ENCODE results near the gene CATSPERD.
A peak's percentile ranks its signal among the peaks of the same experiment; 100 is the strongest.
"Not testable (repeated sequence)": the region's sequence is repeated elsewhere in the genome, so short reads cannot be mapped to it uniquely, and the experiment has no call there.

The CATSPERD gene

GRCh38 chr19:5698635-5699422 lies 21.6 kb upstream of the CATSPERD start:
- no peak for DNase-seq

GRCh38 chr19:5700455-5701092 lies 19.9 kb upstream of the CATSPERD start:
- DNase-seq, result no peak

GRCh38 chr19:5702053-5702410 lies 18.4 kb upstream of the CATSPERD start:
- not testable (repeated sequence) for DNase-seq

GRCh38 chr19:5703819-5704818 lies 16.3 kb upstream of the CATSPERD start:
- DNase-seq, result no peak

GRCh38 chr19:5705552-5705951 lies 14.9 kb upstream of the CATSPERD start:
- no peak for DNase-seq

GRCh38 chr19:5706876-5707573 lies 13.4 kb upstream of the CATSPERD start:
- DNase-seq, result no peak

- no peak for DNase-seq
Observed at GRCh38 chr19:5707576-5708575, 12.6 kb upstream of the CATSPERD start.

- DNase-seq, result no peak
Observed at GRCh38 chr19:5711025-5711424, 9.4 kb upstream of the CATSPERD start.

- no peak for DNase-seq
Observed at GRCh38 chr19:5711713-5712161, 8.7 kb upstream of the CATSPERD start.

GRCh38 chr19:5713228-5713627 lies 7.2 kb upstream of the CATSPERD start:
- no peak for DNase-seq

- no peak for DNase-seq
Observed at GRCh38 chr19:5714816-5715215, 5.6 kb upstream of the CATSPERD start.

GRCh38 chr19:5717215-5717935 lies 3.1 kb upstream of the CATSPERD start:
- no peak for DNase-seq

GRCh38 chr19:5718037-5718578 lies 2.3 kb upstream of the CATSPERD start:
- no peak for DNase-seq

- DNase-seq, result no peak
Observed at GRCh38 chr19:5718579-5719273, 1.7 kb upstream of the CATSPERD start.

- peak; percentile 39 for DNase-seq
Observed at GRCh38 chr19:5719274-5719960, 1.0 kb upstream of the CATSPERD start.

- no peak for DNase-seq
Observed at GRCh38 chr19:5727453-5728050, 7.1 kb downstream of the CATSPERD start.

- DNase-seq, result not testable (repeated sequence)
Observed at GRCh38 chr19:5733172-5733571, 12.7 kb downstream of the CATSPERD start.

GRCh38 chr19:5738423-5738822 lies 18.0 kb downstream of the CATSPERD start:
- DNase-seq, result no peak

GRCh38 chr19:5742051-5742450 lies 21.6 kb downstream of the CATSPERD start:
- DNase-seq, result no peak
